Epidermal melanocyte (primary cell): ENCODE measurements around the gene LRRC31.

Experiments used
- DNase-seq: peaks from one replicate; pipeline ENCODE4 v3.0.0; 2011; ENCODE audit warnings: low spot score; ENCODE audit not compliant: insufficient read length

LRRC31 gene

DNA sequence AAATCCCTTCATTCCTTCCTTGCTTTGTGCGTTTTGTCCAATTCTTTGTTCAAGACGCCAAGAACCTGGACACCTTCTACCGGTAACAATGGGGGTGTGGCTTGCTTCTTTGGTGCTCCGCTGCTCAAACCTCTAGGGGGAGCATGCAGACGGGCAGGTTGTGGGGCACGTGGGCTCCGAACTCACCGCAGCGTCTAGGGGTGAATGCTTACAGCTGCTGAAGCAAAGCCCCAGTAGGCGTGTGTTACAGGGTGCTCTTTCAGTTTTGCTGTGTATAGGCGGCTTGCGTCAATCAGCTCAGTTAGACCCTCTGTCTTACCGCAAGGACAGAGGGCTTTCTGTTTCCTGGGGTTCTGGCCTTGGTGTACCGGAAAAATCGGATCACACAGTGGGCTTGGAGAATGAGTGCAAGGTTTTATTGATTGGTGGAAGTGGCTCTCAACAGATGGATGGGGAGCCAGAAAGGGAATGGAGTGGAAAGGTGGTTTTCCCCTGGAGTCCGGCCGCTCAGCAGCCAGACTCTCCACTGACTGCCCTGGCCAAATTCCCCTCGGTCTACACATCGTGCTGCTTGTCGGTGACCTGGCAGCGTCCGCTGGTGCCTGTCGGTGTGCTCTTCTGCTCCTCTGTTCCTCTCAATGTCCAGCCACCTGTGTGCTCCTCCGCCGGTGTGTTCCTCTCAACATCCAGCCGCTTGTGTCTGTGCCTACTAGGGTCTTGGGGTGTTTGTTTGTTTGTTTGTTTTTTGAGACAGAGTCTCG, 55.8 kb downstream of the LRRC31 start:
- DNase-seq, result no peak

DNA sequence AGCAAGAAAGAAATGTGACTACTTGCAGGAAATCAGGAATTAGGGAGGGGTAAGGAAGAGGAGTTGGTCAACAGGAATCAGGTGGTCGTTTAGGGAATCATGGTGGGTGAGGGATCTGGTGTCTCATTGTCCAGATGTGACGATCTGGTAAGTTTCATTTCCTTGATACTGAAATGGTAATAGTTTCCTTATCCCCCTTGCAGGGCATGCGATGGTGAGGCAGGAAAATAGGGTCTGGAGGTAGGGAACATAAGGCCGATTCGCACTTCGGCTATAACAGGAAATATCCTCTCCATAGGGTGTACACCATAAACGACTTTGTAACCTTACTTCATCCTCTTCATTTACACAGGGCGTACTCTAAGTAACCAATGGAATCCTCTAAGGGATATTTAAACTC, 56.5 kb downstream of the LRRC31 start:
- DNase-seq, result no peak

DNA sequence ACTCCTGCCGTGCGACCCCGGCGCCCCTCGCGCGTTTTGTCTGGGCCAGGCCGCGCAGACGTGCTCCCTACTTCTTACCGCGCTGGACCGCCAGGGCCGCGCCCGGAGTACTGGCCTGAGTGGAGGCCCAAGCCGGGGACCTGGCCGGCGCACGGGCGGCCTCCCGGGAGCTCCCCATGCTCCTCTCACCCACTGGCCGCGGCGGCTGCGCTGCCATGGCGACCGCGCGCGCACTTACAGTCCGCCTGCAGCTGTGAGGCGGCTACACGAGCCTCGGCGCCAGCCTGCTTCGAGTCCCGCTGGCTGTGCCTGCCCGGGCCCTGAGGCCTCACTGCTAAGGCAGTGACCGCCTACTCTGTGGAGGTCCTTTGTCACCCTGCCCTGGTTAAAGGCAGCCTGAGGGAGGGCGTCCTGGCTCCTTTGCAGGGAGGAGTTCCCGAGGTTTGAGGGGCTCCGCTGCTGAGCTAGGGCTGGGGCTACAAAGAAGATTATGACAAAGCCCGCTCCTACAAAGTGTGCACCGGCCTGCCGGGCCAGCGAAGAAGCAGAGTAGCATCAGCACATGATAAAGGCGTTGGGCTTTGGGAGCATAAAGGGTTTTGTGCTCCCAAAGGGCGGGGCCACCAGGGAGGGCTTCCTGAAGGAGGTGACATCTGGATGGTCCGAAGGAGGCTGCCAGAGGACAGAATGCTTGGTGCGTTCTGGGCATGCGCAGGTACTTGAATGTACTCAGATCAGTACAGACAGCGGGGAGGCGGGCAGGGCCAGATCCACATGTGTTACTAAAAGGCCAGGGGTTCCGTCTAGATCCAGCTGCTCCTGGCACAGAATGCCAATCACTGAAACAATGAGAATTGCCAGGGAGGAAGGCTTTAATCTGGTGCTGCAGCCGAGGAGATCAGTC, 57.2 kb downstream of the LRRC31 start, which contains the start of the genes LRRC34 and LRRIQ4:
Gene LRRC34, minus strand, starts transcription at position 573 of the 904 bp plus-strand sequence. Its CDS starts 356 bp downstream, at position 217.
Gene LRRIQ4, plus strand, starts transcription at position 539 of the 904 bp plus-strand sequence. CDS start 9,052 bp downstream, outside the sequence.
- no peak for DNase-seq

DNA sequence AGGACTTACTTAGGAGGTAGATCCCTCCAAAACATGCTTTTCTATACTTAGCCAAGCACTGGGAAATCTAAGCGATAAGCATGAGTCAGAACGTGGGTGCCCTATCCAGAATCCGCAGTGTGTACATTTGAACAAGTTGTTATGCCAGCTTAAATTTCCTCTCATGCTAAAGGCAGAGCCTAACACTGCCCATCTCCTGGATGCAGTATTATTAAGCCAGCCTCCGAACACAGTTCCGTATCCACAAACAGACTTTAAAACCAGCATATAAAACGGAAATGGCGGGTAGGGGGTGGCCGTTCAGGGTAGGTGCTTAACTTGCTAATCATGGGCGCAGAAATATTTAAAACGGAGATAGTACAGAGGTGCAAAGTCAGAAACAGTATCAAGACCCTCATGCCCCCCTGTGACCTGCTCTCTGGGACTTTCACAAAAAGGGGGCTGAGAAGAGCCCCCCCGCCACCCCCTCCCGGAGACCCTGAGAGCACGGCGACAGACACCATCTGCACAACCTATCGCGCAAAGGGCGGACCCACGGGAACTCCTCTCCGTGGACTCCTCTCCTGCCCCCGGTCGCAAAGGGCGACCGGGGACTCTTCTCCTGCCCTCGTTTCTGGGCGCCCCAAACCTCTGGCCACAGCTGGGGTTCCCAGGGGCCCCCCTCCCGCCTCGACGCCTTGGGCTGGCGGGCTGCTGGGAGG, 58.0 kb downstream of the LRRC31 start:
- no peak for DNase-seq

GRCh38 chr3:169809230-169809795, 60.4 kb downstream of the LRRC31 start:
- DNase-seq, result no peak

DNA sequence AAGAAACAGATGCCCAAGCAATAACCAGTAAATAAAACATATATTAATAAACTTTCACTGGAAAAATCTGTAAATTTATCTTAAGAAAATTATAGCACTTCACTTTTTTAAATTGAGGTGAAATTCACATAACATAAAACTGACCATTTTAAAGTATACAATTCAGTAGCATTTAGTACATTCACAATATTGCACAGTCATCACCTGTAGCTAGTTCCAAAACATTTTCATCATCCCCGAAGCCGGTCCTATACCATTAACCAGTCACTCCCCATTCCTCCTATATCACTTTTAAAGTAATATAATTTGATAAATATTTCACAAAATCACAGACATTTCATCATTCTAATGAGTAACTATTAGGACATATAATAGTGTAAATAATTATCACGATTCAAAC, 65.1 kb downstream of the LRRC31 start:
- no peak for DNase-seq

GRCh38 chr3:169792359-169792758, 77.4 kb downstream of the LRRC31 start:
- DNase-seq, result no peak

GRCh38 chr3:169790687-169791429, 78.9 kb downstream of the LRRC31 start:
- no peak for DNase-seq

DNA sequence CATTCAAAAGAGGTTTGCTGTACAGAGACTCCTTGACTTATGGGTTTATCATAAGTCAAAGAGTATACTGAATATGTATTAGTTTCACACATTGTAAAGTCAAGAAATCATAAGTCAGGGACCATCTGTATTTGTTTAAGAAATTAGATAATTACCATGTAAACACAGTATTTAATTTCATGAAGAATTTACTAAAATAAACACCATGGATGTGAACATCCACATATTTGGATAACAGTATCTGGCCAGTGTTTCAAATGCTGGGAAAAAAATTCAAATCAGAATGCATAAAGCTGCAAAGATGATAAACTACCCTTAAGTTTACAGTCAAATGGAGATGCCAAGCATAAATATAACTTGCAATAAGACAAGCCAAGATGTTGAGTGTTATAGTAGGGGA, 79.5 kb downstream of the LRRC31 start:
- DNase-seq, result no peak
